AG09309 (cell line): Measurements from ENCODE around the gene LMAN2.
A peak's percentile ranks its signal among the peaks of the same experiment; 100 is the strongest.

Experiments
- DNase-seq: peaks from one replicate; pipeline ENCODE4 v3.0.0-alpha.2; 2010; ENCODE audit warnings: low read depth
- H3K4me3 ChIP-seq: 2 replicates; pipeline ENCODE4 v1.5.1; 2011; ENCODE audit warnings: mild to moderate bottlenecking, low read depth, low read length, moderate library complexity; ENCODE audit not compliant: control insufficient read depth
- TF ChIP-seq, protein P1 (sequence below): IDR thresholded peaks from 2 replicates; pipeline ENCODE4 v1.5.1; 2011; ENCODE audit warnings: mild to moderate bottlenecking, low read depth, low read length, inconsistent platforms; ENCODE audit not compliant: insufficient read depth, control insufficient read depth; ENCODE audit errors: missing control alignments

Gene LMAN2

GRCh38 chr5:177386542-177386941 lies 35.1 kb upstream of the LMAN2 start:
- TF ChIP-seq, protein P1, sequence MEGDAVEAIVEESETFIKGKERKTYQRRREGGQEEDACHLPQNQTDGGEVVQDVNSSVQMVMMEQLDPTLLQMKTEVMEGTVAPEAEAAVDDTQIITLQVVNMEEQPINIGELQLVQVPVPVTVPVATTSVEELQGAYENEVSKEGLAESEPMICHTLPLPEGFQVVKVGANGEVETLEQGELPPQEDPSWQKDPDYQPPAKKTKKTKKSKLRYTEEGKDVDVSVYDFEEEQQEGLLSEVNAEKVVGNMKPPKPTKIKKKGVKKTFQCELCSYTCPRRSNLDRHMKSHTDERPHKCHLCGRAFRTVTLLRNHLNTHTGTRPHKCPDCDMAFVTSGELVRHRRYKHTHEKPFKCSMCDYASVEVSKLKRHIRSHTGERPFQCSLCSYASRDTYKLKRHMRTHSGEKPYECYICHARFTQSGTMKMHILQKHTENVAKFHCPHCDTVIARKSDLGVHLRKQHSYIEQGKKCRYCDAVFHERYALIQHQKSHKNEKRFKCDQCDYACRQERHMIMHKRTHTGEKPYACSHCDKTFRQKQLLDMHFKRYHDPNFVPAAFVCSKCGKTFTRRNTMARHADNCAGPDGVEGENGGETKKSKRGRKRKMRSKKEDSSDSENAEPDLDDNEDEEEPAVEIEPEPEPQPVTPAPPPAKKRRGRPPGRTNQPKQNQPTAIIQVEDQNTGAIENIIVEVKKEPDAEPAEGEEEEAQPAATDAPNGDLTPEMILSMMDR, result no peak
- no peak for DNase-seq
- no peak overlapping the region for H3K4me3 ChIP-seq

DNA sequence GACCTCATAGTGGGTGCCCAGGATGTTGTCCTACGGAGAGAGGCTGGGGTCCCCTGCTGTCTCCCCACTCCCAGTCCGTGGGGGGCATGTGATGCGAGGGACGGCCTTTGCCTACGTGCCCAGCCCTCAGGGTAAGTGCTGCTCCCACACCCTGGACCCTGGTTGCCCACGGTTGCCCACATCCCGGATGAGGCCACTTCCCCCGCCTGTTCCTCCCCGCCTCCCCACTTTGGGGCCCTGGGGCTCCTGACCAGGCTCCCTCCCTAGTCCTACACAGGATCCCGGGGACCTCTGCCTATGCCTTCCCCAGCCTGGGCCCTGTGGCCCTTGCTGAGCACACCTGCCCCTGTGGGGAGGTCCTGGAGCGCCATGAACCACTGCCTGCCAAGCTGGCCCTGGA lies 34.3 kb upstream of the LMAN2 start:
- no peak overlapping the region for H3K4me3 ChIP-seq
- TF ChIP-seq, protein P1, result no peak
- no peak for DNase-seq

- TF ChIP-seq, protein P1, result no peak
- DNase-seq, result no peak
- H3K4me3 ChIP-seq, result no peak within 1 kb of the TSS
These were observed 32.7 kb upstream of the LMAN2 start, which contains the start of gene SLC34A1 for GRCh38 chr5:177384134-177384533. TSS of gene SLC34A1 (plus strand) at chr5:177384434. CDS start at chr5:177385742, 1,308 bp downstream.

GRCh38 chr5:177383181-177383580 lies 31.7 kb upstream of the LMAN2 start:
- H3K4me3 ChIP-seq, result no peak overlapping the region
- DNase-seq, result no peak
- TF ChIP-seq, protein P1, result no peak

- H3K4me3 ChIP-seq, result no peak overlapping the region
- DNase-seq, result no peak
- TF ChIP-seq, protein P1, result peak; percentile 18
These were observed 31.1 kb upstream of the LMAN2 start for GRCh38 chr5:177382423-177383029.

DNA sequence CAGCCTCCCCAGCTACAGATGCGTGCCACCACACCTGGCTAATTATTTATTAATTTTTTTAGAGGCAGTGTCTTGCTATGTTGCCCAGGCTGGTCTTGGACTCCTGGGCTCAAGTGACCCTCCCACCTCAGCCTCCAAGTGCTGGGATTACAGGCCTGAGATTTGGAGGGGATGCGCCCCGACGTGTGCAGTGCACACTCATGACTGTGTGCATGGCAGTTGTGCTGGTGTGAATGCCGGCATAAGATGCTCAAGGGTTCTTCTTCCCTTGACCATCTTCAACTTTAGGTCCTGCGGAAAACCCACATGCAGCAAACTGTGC lies 29.3 kb upstream of the LMAN2 start:
- DNase-seq, result no peak
- no peak overlapping the region for H3K4me3 ChIP-seq
- TF ChIP-seq, protein P1, result no peak
